ENCODE results near the gene LGMN. TPM values are rescaled to one million over a fixed set of nuclear protein-coding genes. Genes with fewer than 3 reads are reported as not detected.
"Not testable (repeated sequence)": the region's sequence is repeated elsewhere in the genome, so short reads cannot be mapped to it uniquely, and the experiment has no call there.

The LGMN gene
- total RNA-seq, 1 donor from 2014 or later: 90.3 TPM

- Histone ChIP-seq H3K4me3 (ENCODE audit: low read length in 3 of 3) (no peak overlapping the region), H3K27ac (ENCODE audit: low read depth, low read length) (no peak overlapping the region), H3K27me3 (ENCODE audit: control insufficient read depth in 3 of 3, insufficient read depth in 3 of 3, low read length in 3 of 3) (no peaks in the 10 kb centered on the region), H3K9ac (ENCODE audit: low read depth in 1 of 3, low read length in 3 of 3) (no peak overlapping the region), H3K36me3 (ENCODE audit: control insufficient read depth in 3 of 3, insufficient read depth in 3 of 3, low read length in 3 of 3) (no peaks in the 10 kb centered on the region), H3K4me1 (ENCODE audit: control insufficient read depth in 3 of 3, insufficient read depth in 3 of 3, low read length in 3 of 3) (peaks cover 0 to 14% (median 10%) of the 10 kb centered on the region in 3 donors), H3K9me3 (ENCODE audit: control insufficient read depth in 3 of 3, low read length in 3 of 3) (no peaks in the 10 kb centered on the region)
Observed at GRCh38 chr14:92783813-92784431, 35.5 kb upstream of the LGMN start.

- peaks cover 0 to 14% (median 10%) of the 10 kb centered on the region in 3 donors for H3K4me1 ChIP-seq (ENCODE audit: control insufficient read depth in 3 of 3, insufficient read depth in 3 of 3, low read length in 3 of 3)
- no peaks in the 10 kb centered on the region for H3K27me3 ChIP-seq (ENCODE audit: control insufficient read depth in 3 of 3, insufficient read depth in 3 of 3, low read length in 3 of 3)
- no peaks in the 10 kb centered on the region for H3K9me3 ChIP-seq (ENCODE audit: control insufficient read depth in 3 of 3, low read length in 3 of 3)
- no peaks in the 10 kb centered on the region for H3K36me3 ChIP-seq (ENCODE audit: control insufficient read depth in 3 of 3, insufficient read depth in 3 of 3, low read length in 3 of 3)
- H3K27ac ChIP-seq (ENCODE audit: low read depth, low read length): peak overlapping the region; percentile 15
- H3K9ac ChIP-seq (ENCODE audit: low read depth in 1 of 3, low read length in 3 of 3): no peak overlapping the region
- no peak overlapping the region for H3K4me3 ChIP-seq (ENCODE audit: low read length in 3 of 3)
Observed at GRCh38 chr14:92781350-92781749, 32.9 kb upstream of the LGMN start.

GRCh38 chr14:92780444-92781232 is 32.2 kb upstream of the LGMN start:
- Histone ChIP-seq H3K9ac (ENCODE audit: low read depth in 1 of 3, low read length in 3 of 3) (peak overlapping the region in 2 of 3 donors; percentile 7 to 51), H3K9me3 (ENCODE audit: control insufficient read depth in 3 of 3, low read length in 3 of 3) (no peaks in the 10 kb centered on the region)

GRCh38 chr14:92778868-92779565 is 30.6 kb upstream of the LGMN start:
- H3K36me3 ChIP-seq (ENCODE audit: control insufficient read depth in 3 of 3, insufficient read depth in 3 of 3, low read length in 3 of 3); H3K4me3 ChIP-seq (ENCODE audit: low read length in 3 of 3); H3K9me3 ChIP-seq (ENCODE audit: control insufficient read depth in 3 of 3, low read length in 3 of 3); H3K27me3 ChIP-seq (ENCODE audit: control insufficient read depth in 3 of 3, insufficient read depth in 3 of 3, low read length in 3 of 3); H3K9ac ChIP-seq (ENCODE audit: low read depth in 1 of 3, low read length in 3 of 3); H3K27ac ChIP-seq (ENCODE audit: low read depth, low read length): not testable (repeated sequence)
- peaks cover 0 to 14% (median 10%) of the 10 kb centered on the region in 3 donors for H3K4me1 ChIP-seq (ENCODE audit: control insufficient read depth in 3 of 3, insufficient read depth in 3 of 3, low read length in 3 of 3)

More at GRCh38 chr14:92780444-92781232, 32.2 kb upstream of the LGMN start:
- H3K4me3 ChIP-seq (ENCODE audit: low read length in 3 of 3): peak overlapping the region in 1 of 3 donors; percentile 24
- peaks cover 0 to 14% (median 10%) of the 10 kb centered on the region in 3 donors for H3K4me1 ChIP-seq (ENCODE audit: control insufficient read depth in 3 of 3, insufficient read depth in 3 of 3, low read length in 3 of 3)
- H3K36me3 ChIP-seq (ENCODE audit: control insufficient read depth in 3 of 3, insufficient read depth in 3 of 3, low read length in 3 of 3): no peaks in the 10 kb centered on the region
- H3K27ac ChIP-seq (ENCODE audit: low read depth, low read length): peak overlapping the region; percentile 15
- H3K27me3 ChIP-seq (ENCODE audit: control insufficient read depth in 3 of 3, insufficient read depth in 3 of 3, low read length in 3 of 3): no peaks in the 10 kb centered on the region

GRCh38 chr14:92775292-92775691 is 26.9 kb upstream of the LGMN start:
- not testable (repeated sequence) for H3K36me3 ChIP-seq (ENCODE audit: control insufficient read depth in 3 of 3, insufficient read depth in 3 of 3, low read length in 3 of 3); H3K27me3 ChIP-seq (ENCODE audit: control insufficient read depth in 3 of 3, insufficient read depth in 3 of 3, low read length in 3 of 3); H3K4me1 ChIP-seq (ENCODE audit: control insufficient read depth in 3 of 3, insufficient read depth in 3 of 3, low read length in 3 of 3); H3K9ac ChIP-seq (ENCODE audit: low read depth in 1 of 3, low read length in 3 of 3); H3K9me3 ChIP-seq (ENCODE audit: control insufficient read depth in 3 of 3, low read length in 3 of 3); H3K4me3 ChIP-seq (ENCODE audit: low read length in 3 of 3)
- H3K27ac ChIP-seq (ENCODE audit: low read depth, low read length): peak overlapping the region; percentile 54

GRCh38 chr14:92774572-92774971 is 26.1 kb upstream of the LGMN start:
- H3K27ac ChIP-seq (ENCODE audit: low read depth, low read length): peak overlapping the region; percentile 54
- H3K4me3 ChIP-seq (ENCODE audit: low read length in 3 of 3): no peak overlapping the region
- H3K9ac ChIP-seq (ENCODE audit: low read depth in 1 of 3, low read length in 3 of 3): no peak overlapping the region
- no peaks in the 10 kb centered on the region for H3K4me1 ChIP-seq (ENCODE audit: control insufficient read depth in 3 of 3, insufficient read depth in 3 of 3, low read length in 3 of 3)
- no peaks in the 10 kb centered on the region for H3K27me3 ChIP-seq (ENCODE audit: control insufficient read depth in 3 of 3, insufficient read depth in 3 of 3, low read length in 3 of 3)
- H3K9me3 ChIP-seq (ENCODE audit: control insufficient read depth in 3 of 3, low read length in 3 of 3): no peaks in the 10 kb centered on the region
- H3K36me3 ChIP-seq (ENCODE audit: control insufficient read depth in 3 of 3, insufficient read depth in 3 of 3, low read length in 3 of 3): no peaks in the 10 kb centered on the region

- Histone ChIP-seq H3K9ac (ENCODE audit: low read depth in 1 of 3, low read length in 3 of 3) (no peak overlapping the region), H3K27ac (ENCODE audit: low read depth, low read length) (peak overlapping the region; percentile 37), H3K36me3 (ENCODE audit: control insufficient read depth in 3 of 3, insufficient read depth in 3 of 3, low read length in 3 of 3) (no peaks in the 10 kb centered on the region), H3K9me3 (ENCODE audit: control insufficient read depth in 3 of 3, low read length in 3 of 3) (no peaks in the 10 kb centered on the region), H3K27me3 (ENCODE audit: control insufficient read depth in 3 of 3, insufficient read depth in 3 of 3, low read length in 3 of 3) (no peaks in the 10 kb centered on the region), H3K4me3 (ENCODE audit: low read length in 3 of 3) (no peak overlapping the region), H3K4me1 (ENCODE audit: control insufficient read depth in 3 of 3, insufficient read depth in 3 of 3, low read length in 3 of 3) (no peaks in the 10 kb centered on the region)
Observed at GRCh38 chr14:92770484-92770883, 22.1 kb upstream of the LGMN start.

GRCh38 chr14:92768795-92769194 is 20.4 kb upstream of the LGMN start:
- no peaks in the 10 kb centered on the region for H3K9me3 ChIP-seq (ENCODE audit: control insufficient read depth in 3 of 3, low read length in 3 of 3)
- no peaks in the 10 kb centered on the region for H3K27me3 ChIP-seq (ENCODE audit: control insufficient read depth in 3 of 3, insufficient read depth in 3 of 3, low read length in 3 of 3)
- H3K4me1 ChIP-seq (ENCODE audit: control insufficient read depth in 3 of 3, insufficient read depth in 3 of 3, low read length in 3 of 3): no peaks in the 10 kb centered on the region
- no peaks in the 10 kb centered on the region for H3K36me3 ChIP-seq (ENCODE audit: control insufficient read depth in 3 of 3, insufficient read depth in 3 of 3, low read length in 3 of 3)
- no peak overlapping the region for H3K9ac ChIP-seq (ENCODE audit: low read depth in 1 of 3, low read length in 3 of 3)
- H3K4me3 ChIP-seq (ENCODE audit: low read length in 3 of 3): no peak overlapping the region
- peak overlapping the region; percentile 44 for H3K27ac ChIP-seq (ENCODE audit: low read depth, low read length)

- H3K4me3 ChIP-seq (ENCODE audit: low read length in 3 of 3); H3K27me3 ChIP-seq (ENCODE audit: control insufficient read depth in 3 of 3, insufficient read depth in 3 of 3, low read length in 3 of 3); H3K27ac ChIP-seq (ENCODE audit: low read depth, low read length): not testable (repeated sequence)
Observed at GRCh38 chr14:92768236-92768635, 19.8 kb upstream of the LGMN start.

More at GRCh38 chr14:92768236-92768635, 19.8 kb upstream of the LGMN start:
- H3K4me1 ChIP-seq (ENCODE audit: control insufficient read depth in 3 of 3, insufficient read depth in 3 of 3, low read length in 3 of 3); H3K9me3 ChIP-seq (ENCODE audit: control insufficient read depth in 3 of 3, low read length in 3 of 3); H3K36me3 ChIP-seq (ENCODE audit: control insufficient read depth in 3 of 3, insufficient read depth in 3 of 3, low read length in 3 of 3); H3K9ac ChIP-seq (ENCODE audit: low read depth in 1 of 3, low read length in 3 of 3): not testable (repeated sequence)
